BJ (cell line): ENCODE results near the gene CLOCK. TPM values are rescaled to one million over a fixed set of nuclear protein-coding genes. Genes with fewer than 3 reads are reported as not detected.

Experiments
- CTCF ChIA-PET: fragments of 350-600 bp; formaldehyde crosslinking; extraction: SDS; loops from one replicate; lab custom pipeline; 2021; ENCODE audit warnings: antibody characterized with exemption, inconsistent platforms; lab: Yijun Ruan, JAX
- POLR2A ChIA-PET: fragments of 300-600 bp; sonication (Branson Sonifier 250); formaldehyde crosslinking; extraction: SDS; loops from one replicate; lab custom pipeline; 2021; ENCODE audit warnings: antibody characterized with exemption; lab: Charles Lee
- DNase-seq: peaks from one replicate; pipeline ENCODE4 v3.0.0-alpha.2; 2011; ENCODE audit warnings: low read depth
- H3K27me3 ChIP-seq: 2 replicates; pipeline ENCODE4 v1.6.0; 2011; ENCODE audit warnings: low read length; ENCODE audit not compliant: control insufficient read depth, insufficient read depth
- H3K36me3 ChIP-seq: 2 replicates; pipeline ENCODE4 v1.5.1; 2011; ENCODE audit warnings: low read length; ENCODE audit not compliant: control insufficient read depth, insufficient read depth
- H3K4me3 ChIP-seq: 2 replicates; pipeline ENCODE4 v1.5.1; 2011; ENCODE audit warnings: low read depth, mild to moderate bottlenecking, control low read depth, low read length
- polyA plus RNA-seq: library from polyadenylated mRNA; depleted of rRNA; stranded (reverse); fragments of >200 nt; gene quantifications from 2 replicates; pipeline ENCODE4 v1.2.3, GENCODE V29; 2011
- TF ChIP-seq, protein P1 (sequence below): IDR thresholded peaks from 2 replicates; pipeline ENCODE4 v1.5.1; 2011; ENCODE audit warnings: low read depth, mild to moderate bottlenecking, control low read depth, inconsistent platforms, low read length, moderate library complexity; ENCODE audit not compliant: insufficient read depth

The CLOCK gene
- polyA plus RNA-seq, 1 experiment = 14.5 TPM

DNA sequence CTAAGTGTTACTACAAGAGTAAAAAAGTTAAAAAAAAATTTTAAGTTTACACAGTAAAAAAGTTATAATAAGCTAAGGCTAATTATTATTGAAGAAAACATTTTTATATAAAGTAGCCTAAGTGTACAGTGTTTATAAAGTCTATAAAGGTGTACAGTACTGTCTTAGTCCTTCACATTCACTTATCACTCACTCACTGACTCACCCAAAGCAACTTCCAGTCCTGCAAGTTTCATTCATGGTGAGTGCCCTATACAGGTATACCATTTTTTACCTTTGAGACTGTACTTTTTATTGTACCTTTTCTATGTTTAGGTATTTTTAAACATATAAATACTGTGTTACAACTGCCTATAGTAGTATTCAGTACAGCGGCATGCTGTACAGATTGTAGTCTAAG, 76.7 kb downstream of the CLOCK start:
- Histone ChIP-seq H3K36me3 (peaks cover 3% of the 10 kb centered on the region), H3K4me3 (no peak overlapping the region), H3K27me3 (no peaks in the 10 kb centered on the region)
- TF ChIP-seq, protein P1, sequence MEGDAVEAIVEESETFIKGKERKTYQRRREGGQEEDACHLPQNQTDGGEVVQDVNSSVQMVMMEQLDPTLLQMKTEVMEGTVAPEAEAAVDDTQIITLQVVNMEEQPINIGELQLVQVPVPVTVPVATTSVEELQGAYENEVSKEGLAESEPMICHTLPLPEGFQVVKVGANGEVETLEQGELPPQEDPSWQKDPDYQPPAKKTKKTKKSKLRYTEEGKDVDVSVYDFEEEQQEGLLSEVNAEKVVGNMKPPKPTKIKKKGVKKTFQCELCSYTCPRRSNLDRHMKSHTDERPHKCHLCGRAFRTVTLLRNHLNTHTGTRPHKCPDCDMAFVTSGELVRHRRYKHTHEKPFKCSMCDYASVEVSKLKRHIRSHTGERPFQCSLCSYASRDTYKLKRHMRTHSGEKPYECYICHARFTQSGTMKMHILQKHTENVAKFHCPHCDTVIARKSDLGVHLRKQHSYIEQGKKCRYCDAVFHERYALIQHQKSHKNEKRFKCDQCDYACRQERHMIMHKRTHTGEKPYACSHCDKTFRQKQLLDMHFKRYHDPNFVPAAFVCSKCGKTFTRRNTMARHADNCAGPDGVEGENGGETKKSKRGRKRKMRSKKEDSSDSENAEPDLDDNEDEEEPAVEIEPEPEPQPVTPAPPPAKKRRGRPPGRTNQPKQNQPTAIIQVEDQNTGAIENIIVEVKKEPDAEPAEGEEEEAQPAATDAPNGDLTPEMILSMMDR = no peak
- POLR2A ChIA-PET = no interaction called here
- no peak for DNase-seq
- CTCF ChIA-PET = no interaction called here

DNA sequence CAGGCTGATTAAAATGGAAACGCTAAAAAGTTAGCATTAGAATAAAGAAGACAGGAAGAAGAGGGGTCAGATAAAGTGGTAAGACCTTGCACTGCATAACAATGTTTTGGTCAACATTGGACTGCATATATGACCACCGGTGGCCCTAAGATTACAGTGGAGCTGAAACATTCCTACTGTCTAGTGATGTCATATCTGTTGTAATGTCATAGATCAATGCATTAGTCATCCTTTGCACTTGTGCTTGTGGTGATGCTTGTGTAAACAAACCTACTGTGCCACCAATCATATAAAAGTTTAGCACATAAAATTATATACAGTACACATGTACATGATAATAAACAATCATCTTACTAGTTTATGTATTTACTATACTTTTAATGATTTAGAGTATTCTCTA, 78.0 kb downstream of the CLOCK start:
- TF ChIP-seq, protein P1 = no peak
- DNase-seq = no peak
- ChIA-PET CTCF (no interaction called here), POLR2A (no interaction called here)
- H3K36me3 ChIP-seq = peaks cover 3% of the 10 kb centered on the region
- H3K4me3 ChIP-seq = no peak overlapping the region
- no peaks in the 10 kb centered on the region for H3K27me3 ChIP-seq

DNA sequence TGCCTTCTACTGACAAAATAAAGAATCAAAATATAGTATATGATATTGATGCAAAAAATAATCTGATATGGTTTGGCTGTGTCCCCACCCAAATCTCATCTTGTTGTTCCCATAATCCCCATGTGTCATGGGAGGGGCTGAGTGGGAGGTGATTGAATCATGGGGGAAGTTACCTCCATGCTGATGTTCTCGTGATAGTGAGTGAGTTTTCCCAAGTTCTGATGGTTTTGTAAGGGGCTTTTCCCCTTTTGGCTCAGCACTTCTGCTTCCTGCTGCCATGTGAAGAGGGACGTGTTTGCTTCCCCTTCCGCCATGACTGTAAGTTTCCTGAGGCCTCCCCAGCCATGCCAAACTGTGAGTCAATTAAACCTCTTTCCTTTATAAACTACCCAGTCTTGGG, 80.7 kb downstream of the CLOCK start:
- TF ChIP-seq, protein P1 = no peak
- H3K27me3 ChIP-seq = no peaks in the 10 kb centered on the region
- no peak overlapping the region for H3K4me3 ChIP-seq
- no peak for DNase-seq
- ChIA-PET CTCF (no interaction called here), POLR2A (no interaction called here)
- peaks cover 1% of the 10 kb centered on the region for H3K36me3 ChIP-seq

DNA sequence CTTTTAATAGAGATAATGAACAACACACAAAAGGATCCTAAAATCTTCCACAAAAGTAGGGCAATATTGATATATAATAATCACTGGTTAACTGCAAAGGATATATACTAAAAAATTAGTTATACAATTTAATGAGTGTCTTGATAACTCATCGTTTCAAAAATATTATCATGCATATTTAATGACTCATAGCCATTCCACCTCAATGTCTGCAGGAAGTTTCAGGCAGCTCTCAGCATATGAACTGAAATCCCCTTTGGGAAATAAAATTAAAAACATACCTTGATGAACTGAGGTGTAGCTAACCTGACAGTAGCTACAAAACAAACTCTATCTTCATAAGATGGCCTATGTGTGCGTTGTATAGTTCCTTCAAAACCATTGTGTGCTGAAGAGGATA, 88.1 kb downstream of the CLOCK start:
- Histone ChIP-seq H3K4me3 (no peak overlapping the region), H3K27me3 (no peaks in the 10 kb centered on the region), H3K36me3 (no peaks in the 10 kb centered on the region)
- ChIA-PET POLR2A (no interaction called here), CTCF (no interaction called here)
- TF ChIP-seq, protein P1 = no peak
- DNase-seq = no peak

GRCh38 chr4:55458164-55458563, 88.5 kb downstream of the CLOCK start:
- ChIA-PET POLR2A (no interaction called here), CTCF (no interaction called here)
- Histone ChIP-seq H3K27me3 (no peaks in the 10 kb centered on the region), H3K4me3 (no peak overlapping the region), H3K36me3 (no peaks in the 10 kb centered on the region)
- DNase-seq = no peak
- TF ChIP-seq, protein P1 = no peak
